HL-60 (cell line): ENCODE results near the gene CWH43.
"Not testable (repeated sequence)": the region's sequence is repeated elsewhere in the genome, so short reads cannot be mapped to it uniquely, and the experiment has no call there.

Experiments used
- GABPA ChIP-seq: IDR thresholded peaks from 2 replicates; pipeline ENCODE4 v1.6.1; 2012; ENCODE audit warnings: low read depth
- POLR2AphosphoS5 ChIP-seq: IDR thresholded peaks from 2 replicates; pipeline ENCODE4 v1.6.1; 2012; ENCODE audit warnings: low read depth
- SPI1 ChIP-seq: IDR thresholded peaks from 2 replicates; pipeline ENCODE4 v1.6.1; 2012; ENCODE audit warnings: low read depth, mild to moderate bottlenecking, borderline replicate concordance
- TF ChIP-seq, protein P1 (sequence below): IDR thresholded peaks from one replicate; pipeline ENCODE4 v1.5.1; 2011; ENCODE audit warnings: low read length, control low read depth, inconsistent platforms; ENCODE audit not compliant: insufficient read depth
- TF ChIP-seq, protein P2 (sequence below): IDR thresholded peaks from 2 replicates; pipeline ENCODE4 v1.6.1; 2012; ENCODE audit warnings: low read depth; ENCODE audit not compliant: insufficient replicate concordance

DNA sequence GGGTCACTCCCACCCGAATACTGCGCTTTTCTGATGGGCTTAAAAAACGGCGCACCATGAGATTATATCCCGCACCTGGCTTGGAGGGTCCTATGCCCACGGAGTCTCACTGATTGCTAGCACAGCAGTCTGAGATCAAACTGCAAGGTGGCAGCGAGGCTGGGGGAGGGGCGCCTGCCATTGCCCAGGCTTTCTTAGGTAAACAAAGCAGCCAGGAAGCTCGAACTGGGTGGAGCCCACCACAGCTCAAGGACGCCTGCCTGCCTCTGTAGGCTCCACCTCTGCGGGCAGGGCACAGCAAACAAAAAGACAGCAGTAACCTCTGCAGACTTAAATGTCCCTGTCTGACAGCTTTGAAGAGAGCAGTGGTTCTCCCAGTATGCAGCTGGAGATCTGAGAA, 86.1 kb downstream of the CWH43 start:
- TF ChIP-seq POLR2AphosphoS5, SPI1, GABPA: not testable (repeated sequence)
- TF ChIP-seq, protein P1, sequence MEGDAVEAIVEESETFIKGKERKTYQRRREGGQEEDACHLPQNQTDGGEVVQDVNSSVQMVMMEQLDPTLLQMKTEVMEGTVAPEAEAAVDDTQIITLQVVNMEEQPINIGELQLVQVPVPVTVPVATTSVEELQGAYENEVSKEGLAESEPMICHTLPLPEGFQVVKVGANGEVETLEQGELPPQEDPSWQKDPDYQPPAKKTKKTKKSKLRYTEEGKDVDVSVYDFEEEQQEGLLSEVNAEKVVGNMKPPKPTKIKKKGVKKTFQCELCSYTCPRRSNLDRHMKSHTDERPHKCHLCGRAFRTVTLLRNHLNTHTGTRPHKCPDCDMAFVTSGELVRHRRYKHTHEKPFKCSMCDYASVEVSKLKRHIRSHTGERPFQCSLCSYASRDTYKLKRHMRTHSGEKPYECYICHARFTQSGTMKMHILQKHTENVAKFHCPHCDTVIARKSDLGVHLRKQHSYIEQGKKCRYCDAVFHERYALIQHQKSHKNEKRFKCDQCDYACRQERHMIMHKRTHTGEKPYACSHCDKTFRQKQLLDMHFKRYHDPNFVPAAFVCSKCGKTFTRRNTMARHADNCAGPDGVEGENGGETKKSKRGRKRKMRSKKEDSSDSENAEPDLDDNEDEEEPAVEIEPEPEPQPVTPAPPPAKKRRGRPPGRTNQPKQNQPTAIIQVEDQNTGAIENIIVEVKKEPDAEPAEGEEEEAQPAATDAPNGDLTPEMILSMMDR, result not testable (repeated sequence)
- TF ChIP-seq, protein P2, sequence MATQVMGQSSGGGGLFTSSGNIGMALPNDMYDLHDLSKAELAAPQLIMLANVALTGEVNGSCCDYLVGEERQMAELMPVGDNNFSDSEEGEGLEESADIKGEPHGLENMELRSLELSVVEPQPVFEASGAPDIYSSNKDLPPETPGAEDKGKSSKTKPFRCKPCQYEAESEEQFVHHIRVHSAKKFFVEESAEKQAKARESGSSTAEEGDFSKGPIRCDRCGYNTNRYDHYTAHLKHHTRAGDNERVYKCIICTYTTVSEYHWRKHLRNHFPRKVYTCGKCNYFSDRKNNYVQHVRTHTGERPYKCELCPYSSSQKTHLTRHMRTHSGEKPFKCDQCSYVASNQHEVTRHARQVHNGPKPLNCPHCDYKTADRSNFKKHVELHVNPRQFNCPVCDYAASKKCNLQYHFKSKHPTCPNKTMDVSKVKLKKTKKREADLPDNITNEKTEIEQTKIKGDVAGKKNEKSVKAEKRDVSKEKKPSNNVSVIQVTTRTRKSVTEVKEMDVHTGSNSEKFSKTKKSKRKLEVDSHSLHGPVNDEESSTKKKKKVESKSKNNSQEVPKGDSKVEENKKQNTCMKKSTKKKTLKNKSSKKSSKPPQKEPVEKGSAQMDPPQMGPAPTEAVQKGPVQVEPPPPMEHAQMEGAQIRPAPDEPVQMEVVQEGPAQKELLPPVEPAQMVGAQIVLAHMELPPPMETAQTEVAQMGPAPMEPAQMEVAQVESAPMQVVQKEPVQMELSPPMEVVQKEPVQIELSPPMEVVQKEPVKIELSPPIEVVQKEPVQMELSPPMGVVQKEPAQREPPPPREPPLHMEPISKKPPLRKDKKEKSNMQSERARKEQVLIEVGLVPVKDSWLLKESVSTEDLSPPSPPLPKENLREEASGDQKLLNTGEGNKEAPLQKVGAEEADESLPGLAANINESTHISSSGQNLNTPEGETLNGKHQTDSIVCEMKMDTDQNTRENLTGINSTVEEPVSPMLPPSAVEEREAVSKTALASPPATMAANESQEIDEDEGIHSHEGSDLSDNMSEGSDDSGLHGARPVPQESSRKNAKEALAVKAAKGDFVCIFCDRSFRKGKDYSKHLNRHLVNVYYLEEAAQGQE, result not testable (repeated sequence)
